Stimulated activated CD8-positive, alpha-beta memory T cell treated with anti-CD3 and anti-CD28 coated beads, Interleukin-4, amount 100 ng/mL, for 24 hours (primary cell): ENCODE measurements around the gene TM6SF1.
"Not testable (repeated sequence)": the region's sequence is repeated elsewhere in the genome, so short reads cannot be mapped to it uniquely, and the experiment has no call there.

Experiments used
- DNase-seq: peaks from one replicate; pipeline ENCODE4 v3.0.0-alpha.2; 2020; ENCODE audit warnings: low read depth

Gene TM6SF1

DNA sequence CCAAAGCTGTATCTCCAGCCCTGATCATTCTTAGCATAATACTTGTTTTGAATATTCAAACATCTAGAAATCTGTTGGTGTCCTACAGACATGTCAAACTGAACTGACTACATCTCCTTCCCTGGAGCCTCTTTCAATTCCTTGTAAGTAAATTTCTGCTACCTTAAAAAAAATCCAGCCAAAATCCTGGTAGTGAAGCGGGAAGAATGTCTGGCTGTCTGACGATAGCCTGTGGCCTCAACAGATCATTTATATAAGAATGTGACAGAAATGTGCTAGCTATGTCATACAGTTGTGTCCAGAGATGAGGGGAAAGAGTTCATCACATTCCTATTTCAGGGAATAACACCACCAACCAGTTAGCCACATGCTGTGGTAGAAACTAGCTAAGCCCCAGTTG is 18.6 kb upstream of the TM6SF1 start:
- no peak for DNase-seq

- DNase-seq = no peak
Observed at GRCh38 chr15:83090465-83090864, 17.0 kb upstream of the TM6SF1 start.

DNA sequence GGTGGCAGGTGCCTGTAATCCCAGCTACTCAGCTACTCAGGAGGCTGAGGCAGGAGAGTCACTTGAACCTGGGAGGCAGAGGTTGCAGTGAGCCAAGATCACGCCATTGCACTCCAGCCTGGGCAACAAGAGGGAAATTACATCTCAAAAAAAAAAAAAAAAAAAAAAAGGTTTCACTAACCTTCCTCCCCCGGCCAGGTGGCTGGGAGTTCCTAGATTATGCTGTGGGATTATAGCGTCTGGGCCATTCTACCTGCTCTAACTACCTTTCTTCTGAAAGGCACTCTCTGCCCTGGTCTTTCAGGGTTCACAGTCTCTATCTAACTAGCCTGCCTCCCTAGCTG is 15.5 kb upstream of the TM6SF1 start:
- not testable (repeated sequence) for DNase-seq

GRCh38 chr15:83092309-83092976 is 15.0 kb upstream of the TM6SF1 start:
- no peak for DNase-seq

GRCh38 chr15:83094583-83094982 is 12.9 kb upstream of the TM6SF1 start:
- no peak for DNase-seq

GRCh38 chr15:83098079-83098478 is 9.4 kb upstream of the TM6SF1 start:
- DNase-seq = no peak

DNA sequence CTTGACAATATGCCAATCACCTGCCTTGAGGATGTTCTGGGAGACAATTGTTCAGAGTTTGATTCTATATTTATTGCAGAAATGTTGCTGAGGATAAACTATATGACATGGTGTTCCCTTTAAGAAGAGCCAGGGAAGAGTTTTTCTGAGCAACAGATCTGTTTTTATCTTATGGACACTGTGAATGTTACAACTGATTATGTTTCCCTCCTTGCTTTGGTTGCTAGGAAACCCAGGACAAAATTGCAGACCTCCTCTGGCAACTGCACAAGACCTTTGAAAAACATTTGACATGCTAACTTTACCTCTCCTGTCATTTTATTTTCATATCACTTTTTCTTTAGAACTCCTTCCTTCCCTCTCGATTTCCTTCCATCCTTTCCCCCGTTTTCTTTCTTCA is 8.2 kb upstream of the TM6SF1 start:
- DNase-seq = no peak

- DNase-seq = no peak
Observed at GRCh38 chr15:83100097-83100646, 7.3 kb upstream of the TM6SF1 start.

DNA sequence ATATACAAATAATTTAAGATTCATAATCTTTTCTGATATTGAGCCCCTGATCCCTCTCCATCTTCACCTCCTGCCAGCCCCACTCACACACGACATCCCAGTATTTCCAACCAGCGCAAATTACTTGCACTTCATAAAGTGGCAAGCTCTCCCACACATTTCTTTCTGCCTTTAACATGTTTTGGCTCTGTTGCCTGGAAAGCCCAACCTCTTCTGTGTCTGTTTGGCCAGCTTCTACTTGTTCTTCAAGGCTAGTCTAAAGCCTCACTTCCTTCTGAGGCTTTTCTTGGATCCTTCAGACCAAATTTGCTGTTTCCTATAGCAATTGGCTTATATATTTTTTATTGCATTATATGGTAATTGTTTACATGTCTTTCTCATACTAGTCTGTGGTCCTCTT is 5.1 kb upstream of the TM6SF1 start:
- no peak for DNase-seq

- no peak for DNase-seq
Observed at GRCh38 chr15:83104141-83104540, 3.3 kb upstream of the TM6SF1 start.

GRCh38 chr15:83105440-83105839 is 2.0 kb upstream of the TM6SF1 start:
- DNase-seq = no peak

- DNase-seq = no peak
Observed at GRCh38 chr15:83107841-83108181, 366 bp downstream of the TM6SF1 start.

DNA sequence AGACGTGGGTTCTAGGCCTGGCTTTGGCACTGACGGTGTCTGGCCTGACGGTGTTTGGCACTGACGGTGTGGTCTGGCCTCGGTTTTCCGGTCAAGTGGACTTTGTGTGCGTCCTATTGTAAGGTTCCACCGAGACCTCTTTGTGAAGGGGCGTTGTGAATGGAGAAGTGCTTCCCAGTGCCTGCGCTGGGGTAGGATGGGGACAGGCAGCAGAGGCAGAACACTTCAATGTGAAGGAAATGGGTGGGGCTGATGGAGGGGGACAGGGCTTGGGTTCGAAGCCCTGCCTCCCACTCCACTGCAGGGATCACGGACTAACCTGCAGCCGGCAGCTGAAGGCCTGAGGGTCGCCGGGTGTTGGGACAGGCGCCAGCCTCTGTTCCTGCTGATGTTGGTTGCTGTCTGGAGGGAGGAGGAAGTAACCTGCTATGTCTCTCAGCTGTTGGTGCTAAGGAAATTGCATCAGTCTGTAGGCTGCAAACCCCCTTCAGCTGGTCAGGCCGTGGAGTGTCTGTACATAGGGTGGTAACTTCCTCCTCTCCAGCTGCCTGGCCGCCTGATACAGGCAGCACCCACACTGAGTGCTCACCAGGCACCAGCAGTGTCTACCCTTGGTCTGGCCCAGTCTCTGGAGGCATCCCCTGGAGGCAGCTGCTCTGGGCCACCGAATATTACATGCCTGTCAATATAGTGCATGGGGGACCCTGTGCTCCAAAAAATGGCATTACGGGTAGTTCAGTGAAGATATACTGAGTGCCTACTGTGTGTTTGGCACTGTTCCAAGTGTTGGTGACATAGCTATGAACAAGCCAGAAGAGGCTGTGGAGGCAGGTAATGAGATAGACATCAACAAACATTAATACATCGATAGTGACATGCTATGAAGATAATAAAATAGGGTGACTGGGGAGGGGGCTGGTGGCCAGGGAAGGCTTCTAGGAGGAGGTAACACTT is 1.1 kb downstream of the TM6SF1 start:
- no peak for DNase-seq

DNA sequence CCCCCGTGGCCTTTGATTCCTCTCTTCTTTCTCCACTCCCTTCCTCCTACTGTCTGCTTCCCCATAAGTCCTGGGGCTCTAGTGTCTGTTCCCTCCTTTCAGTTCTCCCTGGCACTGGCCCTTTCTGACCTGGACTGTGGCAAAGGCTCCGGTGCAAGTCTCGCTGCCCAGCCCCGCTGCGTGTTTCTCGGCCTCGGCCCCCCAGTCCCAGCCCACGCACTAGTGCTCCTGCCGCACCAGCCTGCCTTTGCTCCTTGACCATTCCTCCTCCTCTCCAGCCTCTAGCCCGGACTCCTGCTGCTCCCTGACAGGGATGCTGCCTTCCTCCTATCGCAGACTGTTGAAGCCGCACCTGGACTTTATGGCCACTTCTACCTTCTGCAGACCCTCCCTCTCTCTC is 2.1 kb downstream of the TM6SF1 start:
- DNase-seq = no peak

DNA sequence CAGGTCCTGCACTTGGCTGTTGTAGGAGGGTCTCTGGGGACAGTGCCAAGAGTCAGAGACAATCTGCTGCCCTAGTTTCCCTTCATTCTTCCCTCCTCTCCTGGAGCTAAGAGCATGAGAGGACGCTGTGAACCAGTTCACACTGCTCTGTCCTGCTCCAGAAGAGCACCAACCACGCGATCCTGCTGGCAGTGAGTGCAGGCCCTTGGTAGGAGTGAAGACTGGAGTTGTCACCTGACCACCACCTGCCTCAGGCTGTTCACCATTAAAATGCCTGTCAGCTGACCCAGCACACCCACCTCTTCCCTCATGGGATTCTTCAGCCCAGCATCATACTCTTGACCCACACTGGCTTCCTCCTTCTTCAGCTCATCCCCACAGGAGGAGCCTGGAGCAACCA is 2.9 kb downstream of the TM6SF1 start:
- no peak for DNase-seq

- DNase-seq = no peak
Observed at GRCh38 chr15:83111149-83111548, 3.7 kb downstream of the TM6SF1 start.

DNA sequence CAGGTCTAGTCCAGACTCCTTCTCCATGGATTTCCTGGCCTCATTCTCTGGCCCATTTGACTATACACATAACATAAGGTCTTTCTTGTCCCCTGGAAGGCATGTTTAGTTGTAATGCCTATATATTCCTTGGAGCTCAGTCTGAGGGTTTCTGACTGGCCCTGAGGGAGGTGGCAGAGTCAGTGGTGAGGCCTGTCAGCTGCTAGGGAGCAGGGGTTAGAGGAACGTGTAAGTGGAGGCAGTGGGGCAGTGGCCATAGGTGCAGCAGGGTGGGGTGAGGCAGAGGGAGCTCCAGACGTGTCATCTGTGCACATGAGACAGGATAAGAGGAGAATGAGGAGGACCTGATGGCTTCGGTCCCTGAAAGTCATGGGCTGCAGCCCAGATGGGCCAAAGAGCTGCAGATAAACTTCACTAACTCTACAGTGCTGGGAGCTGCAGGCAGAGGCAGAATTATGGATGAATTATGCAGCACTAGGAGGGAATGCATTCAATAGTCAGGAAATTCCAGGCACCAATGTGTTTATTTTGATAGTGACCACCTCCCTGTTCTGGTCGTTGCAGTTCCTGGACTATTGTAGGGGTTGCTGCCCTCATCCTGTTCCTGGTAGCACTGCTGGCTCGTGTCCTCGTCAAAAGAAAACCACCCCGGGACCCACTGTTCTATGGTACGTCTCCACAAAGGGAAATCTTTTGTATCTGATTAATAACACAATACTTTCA is 4.9 kb downstream of the TM6SF1 start:
- DNase-seq = no peak

- DNase-seq = no peak
Observed at GRCh38 chr15:83112956-83113299, 5.5 kb downstream of the TM6SF1 start.

- DNase-seq = no peak
Observed at GRCh38 chr15:83113881-83114674, 6.6 kb downstream of the TM6SF1 start.

- DNase-seq = no peak
Observed at GRCh38 chr15:83114856-83115255, 7.4 kb downstream of the TM6SF1 start.

DNA sequence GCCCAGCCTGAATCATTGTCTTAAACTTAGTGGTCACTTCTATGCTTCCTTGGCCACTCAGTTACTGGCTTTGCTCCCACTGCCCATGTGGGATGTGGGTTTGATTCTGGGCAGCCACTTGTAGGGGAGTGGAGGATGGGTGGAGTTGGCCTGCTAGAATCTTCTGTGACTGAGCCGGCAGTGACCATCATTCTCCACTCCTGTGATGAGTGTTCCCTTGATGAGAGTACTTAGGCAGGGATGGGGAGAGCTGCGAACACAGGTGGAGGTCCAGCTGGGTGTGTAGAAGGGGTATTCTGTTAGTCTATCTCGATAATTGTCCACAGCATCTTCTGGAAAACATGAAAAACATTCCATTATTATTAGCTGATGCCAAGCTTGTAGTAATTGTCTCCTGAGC is 8.0 kb downstream of the TM6SF1 start:
- DNase-seq = no peak
